HG02938 (cell line): Measurements from ENCODE around the gene SCUBE3.

Experiments used
- ATAC-seq: cut with Tn5 transposase; IDR thresholded peaks from one replicate; pipeline ENCODE4 v1.9.1; 2021; ENCODE audit warnings: mild to moderate bottlenecking, moderate library complexity; ENCODE audit not compliant: unreplicated experiment

The SCUBE3 gene

DNA sequence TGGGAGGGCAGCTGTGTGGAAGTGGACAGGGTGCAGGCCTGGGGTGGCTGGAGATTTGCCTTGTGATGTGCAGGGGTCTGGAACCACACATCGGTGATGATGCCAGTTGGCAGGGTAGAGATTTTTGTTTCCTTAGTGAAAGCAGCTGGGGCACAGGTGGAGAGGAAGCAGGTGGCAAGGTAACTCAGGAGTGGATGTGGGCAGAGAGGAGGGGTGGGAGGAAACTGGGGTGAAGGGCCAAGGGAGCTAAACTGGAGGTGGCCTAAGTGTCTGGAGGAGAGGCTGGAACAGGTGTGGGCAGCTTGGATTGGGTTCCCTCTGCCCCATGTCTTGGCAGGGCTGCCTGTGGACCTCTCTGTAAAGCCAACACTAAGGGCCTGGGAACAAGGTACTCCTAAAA is 4.7 kb upstream of the SCUBE3 start:
- no peak for ATAC-seq

DNA sequence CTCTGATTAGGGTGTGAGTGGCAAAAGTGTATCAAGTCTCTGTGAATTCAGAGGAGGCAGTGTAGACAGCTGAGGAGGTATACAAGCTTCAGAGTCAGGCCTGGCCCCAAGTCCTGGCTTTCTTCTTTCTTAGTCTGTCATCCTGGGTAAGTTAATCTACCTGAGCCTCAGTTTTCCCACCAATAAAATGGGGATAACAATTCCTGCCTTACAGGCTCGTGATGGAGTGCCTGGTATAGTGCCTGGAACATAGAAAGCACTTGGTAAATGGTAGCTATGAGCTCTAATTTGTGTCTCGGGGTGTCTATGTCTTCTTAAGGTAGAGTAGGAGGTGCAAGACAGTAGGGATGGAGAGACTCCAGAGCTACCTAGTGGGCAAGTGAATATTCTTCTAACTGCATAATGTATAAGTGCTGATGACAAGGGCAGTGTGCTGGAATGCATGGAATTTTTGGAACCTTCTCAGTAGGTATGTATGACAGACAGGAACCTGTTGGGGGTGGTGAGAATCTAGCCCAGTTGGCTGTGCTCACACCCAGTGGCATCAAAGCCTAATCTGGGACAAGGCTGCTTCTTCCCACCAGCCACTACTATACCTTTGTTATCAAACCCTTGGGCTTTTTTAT is 4.0 kb upstream of the SCUBE3 start:
- ATAC-seq = no peak

DNA sequence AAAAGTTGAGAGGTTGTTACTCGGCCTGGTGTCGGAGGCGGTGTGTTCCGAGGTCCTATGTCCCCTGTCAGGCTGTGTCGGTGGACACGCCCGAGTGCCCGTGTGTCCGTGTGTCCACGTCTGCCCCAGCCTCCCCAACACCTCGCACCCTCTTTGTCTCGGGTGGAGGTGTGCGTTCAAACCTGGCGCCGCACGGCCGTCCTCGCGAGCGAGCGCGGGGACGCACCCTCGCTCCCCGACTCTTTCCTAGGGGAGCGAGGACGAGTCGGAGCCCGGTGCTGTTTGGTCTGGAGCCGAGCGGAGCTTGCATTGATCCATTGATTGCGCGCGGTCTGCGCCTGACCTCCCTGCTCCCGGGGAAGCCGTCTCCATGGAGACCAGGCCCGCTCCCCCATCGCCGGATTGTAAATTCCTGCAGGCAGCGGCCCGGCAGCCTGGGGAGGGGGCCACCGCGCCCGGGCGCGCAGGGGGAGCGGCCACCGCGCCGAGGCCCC is 411 bp upstream of the SCUBE3 start:
- ATAC-seq = no peak

GRCh38 chr6:35214869-35215664 is 1.3 kb downstream of the SCUBE3 start:
- ATAC-seq = no peak

GRCh38 chr6:35215665-35216411 is 2.1 kb downstream of the SCUBE3 start:
- ATAC-seq = no peak

- no peak for ATAC-seq
Measured at GRCh38 chr6:35216412-35216732, 2.6 kb downstream of the SCUBE3 start.

DNA sequence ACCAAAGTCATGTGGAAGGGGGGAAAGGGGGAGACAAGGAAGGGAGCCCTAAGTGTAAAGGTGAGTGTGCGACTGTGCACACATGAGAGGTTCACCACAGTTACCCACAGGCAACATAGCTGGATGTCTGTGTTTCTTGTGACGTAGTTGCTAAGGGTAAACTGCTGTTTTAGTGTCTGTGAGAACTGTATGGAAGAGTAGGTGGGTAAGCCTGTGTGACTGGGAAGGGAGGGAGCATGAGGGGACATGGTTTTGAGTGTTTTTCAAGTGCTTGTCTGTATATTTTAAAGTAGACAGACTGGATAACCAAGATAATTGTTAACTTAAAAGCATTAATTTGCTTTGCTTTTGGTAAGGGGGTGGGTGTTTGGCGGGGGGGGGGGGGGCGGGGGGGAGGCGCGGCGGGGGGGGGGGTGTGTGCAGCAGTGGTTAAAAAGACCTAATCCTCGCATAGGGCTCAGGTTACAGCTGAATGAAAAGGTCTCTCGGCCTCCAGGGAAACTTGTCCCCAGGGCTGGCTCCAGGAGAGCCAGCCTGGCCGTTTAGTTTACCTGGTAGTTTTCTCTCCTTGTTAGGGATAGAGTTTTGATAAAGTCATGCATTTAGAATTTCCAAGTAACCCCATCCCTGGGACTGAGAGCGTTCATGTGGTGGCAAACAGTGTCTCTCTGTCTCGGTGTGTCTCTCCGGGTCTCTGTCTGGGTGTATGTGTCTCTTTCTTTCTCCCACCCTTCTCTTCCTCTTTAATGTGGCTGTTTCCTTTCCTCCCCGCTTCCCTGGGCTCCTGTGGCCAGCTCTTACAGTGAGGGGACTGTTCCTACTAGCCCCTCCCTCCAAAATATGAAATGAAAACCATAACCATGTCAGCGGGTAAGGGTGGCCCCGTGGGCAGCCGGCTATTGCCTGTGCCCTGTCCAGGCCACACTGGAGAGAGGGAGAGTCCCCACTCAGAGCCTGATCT is 3.4 kb downstream of the SCUBE3 start:
- ATAC-seq = no peak

GRCh38 chr6:35218021-35218420 is 4.3 kb downstream of the SCUBE3 start:
- no peak for ATAC-seq

DNA sequence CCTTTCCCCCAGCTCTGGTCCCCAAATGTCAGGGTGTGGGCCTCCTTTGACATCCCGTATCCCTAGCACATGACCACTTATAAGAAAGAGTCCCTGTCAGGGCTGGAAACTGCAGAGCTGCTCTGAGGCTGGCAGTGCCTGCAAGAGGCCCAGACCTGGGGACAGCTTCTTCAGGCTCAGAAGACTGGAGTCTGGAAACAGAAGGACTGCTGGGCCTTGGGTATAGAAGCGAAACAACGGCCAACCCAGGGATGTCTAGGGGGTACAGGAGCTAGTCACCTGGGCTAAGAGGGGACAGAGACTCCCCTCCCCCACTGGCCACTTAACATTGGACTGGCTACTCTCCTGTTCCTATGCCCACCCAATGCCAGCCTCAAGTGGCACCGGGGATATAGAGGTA is 4.7 kb downstream of the SCUBE3 start:
- ATAC-seq = no peak

GRCh38 chr6:35219683-35220326 is 6.0 kb downstream of the SCUBE3 start:
- no peak for ATAC-seq

GRCh38 chr6:35220711-35221110 is 7.0 kb downstream of the SCUBE3 start:
- ATAC-seq = no peak

DNA sequence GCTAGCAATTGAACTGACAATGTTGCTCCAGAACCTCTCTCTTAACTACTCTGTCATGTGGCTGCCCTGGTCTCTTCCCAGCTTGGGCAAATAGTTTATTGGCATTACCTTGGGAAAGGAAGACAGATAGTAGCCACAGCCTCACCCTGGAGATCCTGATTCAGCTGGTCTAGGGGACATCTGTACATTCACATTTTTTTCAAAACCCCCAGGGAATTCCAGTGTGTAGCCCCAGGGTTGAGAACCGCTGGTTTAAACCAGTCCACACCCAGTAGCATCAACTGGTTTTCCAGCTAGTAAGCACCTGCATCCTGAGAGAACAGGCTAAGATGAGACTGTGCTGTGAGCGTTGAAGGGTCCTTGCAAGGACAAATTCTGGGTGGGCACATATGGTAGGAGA is 9.6 kb downstream of the SCUBE3 start:
- ATAC-seq = no peak

GRCh38 chr6:35224720-35225119 is 11.0 kb downstream of the SCUBE3 start:
- no peak for ATAC-seq

- no peak for ATAC-seq
Measured at GRCh38 chr6:35228481-35228880, 14.7 kb downstream of the SCUBE3 start.

DNA sequence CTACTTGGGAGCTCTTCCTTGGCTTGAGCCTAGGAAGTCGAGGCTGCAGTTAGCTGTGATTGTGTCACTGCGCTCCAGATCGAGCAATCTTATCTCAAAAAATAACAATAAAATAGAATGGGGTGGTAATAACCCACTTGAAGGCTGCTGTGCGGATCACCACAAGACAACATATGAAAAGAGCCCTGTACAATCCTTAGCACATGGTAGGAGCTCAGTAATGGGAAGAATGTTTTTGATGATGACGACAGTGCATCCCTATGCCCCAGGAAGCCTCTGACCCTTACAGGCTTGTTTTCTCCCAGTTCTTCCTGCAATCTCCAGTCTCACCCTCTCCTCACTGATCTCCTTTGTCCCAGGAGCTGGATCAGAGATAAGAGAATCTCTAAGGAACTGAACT is 15.5 kb downstream of the SCUBE3 start:
- no peak for ATAC-seq

DNA sequence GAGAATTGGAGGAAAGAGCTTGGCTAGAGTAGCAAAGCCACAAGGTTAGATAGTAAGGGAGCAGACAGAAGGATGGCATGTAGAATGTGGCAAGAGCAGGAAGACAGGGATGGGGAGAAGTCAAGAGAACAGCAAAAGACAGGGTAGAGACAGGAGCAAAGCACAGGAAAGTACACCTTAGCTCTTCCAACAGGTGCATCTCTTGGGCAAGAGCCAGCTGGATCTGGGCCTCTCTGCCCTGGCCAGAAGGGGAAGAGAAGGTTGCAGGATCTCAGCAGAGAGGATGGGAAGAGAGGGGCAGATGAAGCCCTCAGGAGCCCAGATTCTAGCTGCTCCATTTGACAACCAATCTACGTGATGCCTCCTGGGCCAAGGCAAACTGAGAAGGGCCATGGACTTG is 16.7 kb downstream of the SCUBE3 start:
- ATAC-seq = no peak

GRCh38 chr6:35230950-35231349 is 17.2 kb downstream of the SCUBE3 start:
- ATAC-seq = no peak

DNA sequence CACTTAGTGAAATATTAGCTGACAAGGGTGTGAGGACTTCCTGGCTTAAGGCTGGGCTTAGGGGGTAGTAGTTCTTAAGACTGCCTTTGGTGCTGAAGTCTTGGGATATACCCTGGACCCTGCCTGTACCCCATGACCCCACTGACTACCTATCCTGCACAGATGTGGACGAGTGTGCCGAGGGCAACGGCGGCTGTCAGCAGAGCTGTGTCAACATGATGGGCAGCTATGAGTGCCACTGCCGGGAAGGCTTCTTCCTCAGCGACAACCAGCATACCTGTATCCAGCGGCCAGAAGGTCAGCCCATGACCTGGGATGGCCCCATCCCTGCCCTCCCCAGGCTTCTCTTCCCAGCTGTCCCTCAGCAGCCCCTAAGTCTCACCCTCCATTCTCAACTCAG is 17.8 kb downstream of the SCUBE3 start:
- ATAC-seq = no peak

DNA sequence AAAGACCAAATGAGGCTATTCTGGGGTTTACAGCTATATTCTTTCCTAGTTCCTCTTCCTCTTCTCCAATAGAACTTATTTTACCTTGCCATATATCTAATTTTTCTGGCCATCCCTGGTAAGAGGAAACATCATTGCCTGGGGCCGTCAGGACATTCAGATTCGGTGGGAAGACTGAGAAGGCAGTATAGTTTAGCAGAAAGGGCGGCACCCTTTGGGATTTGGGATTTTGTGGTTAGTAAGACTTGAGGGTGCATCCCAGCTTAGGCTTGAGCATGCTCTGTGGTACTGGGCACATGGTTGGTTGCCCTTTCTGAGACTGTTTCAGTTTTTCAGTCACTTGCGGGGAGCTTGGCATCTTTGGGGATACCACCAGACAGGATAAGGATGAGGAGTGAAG is 21.1 kb downstream of the SCUBE3 start:
- ATAC-seq = no peak

GRCh38 chr6:35236223-35236622 is 22.5 kb downstream of the SCUBE3 start:
- no peak for ATAC-seq
